GM19467 (cell line): ENCODE results near the gene GALNT10.

Source experiments
- ATAC-seq: cut with Tn5 transposase; IDR thresholded peaks from one replicate; pipeline ENCODE4 v1.9.1; 2021; ENCODE audit warnings: mild to moderate bottlenecking, moderate library complexity; ENCODE audit not compliant: unreplicated experiment

Gene GALNT10

DNA sequence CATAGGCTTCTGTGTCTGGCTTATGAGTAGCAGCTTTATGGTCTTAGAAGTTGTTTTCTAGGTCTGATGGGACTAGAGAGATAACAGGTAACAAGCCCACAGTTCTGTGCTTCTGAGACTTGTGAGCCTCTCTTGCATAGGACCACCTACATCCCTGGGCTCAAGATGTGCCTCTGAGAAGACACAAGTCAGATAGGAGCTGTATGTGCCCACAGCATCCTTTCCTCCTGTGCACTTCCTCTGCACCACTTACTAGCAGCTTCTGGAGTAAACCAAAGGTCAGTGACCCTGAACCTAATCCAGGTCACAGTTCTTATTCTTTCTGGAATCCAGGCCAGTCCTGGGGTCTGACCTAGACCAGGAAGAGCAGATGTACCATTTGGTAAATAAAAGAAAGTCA is 40.0 kb downstream of the GALNT10 start:
- ATAC-seq: no peak

DNA sequence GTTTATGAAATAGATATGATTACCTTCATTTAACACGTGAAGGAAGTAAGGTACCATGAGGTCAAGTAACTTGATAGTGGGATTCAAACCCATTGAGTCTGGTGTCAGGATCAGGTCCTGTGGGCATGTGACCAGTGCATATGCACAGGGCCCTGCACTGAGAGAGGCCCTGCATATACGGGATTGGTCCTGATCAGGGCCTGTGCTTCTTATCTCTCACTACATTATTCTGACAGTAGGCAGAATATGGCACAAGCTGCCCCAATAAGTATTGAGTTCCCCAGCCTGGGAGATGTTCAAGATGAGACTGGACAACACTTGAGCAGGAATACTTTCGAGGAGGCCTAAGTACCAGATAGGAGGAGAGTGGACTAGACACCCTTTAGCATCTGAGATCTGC is 44.0 kb downstream of the GALNT10 start:
- no peak for ATAC-seq

DNA sequence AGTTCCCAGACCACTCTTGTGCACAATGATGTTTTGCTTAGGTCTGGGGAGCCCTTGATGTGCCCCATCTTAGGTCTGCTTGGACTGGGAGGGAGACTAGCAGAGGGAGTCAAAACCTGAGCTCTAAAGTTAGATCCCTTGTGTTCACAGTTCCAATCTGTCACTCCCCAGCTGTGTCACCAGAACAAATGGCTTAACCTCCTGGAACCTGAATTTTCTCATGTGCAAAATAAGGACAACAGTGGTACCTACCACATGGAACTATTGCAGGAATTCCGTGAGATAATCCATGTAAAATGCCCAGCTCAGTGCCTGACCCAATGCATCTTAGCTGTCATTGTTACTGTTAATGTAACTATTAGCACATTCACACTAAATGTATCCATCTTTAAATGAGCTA is 45.5 kb downstream of the GALNT10 start:
- ATAC-seq: no peak

DNA sequence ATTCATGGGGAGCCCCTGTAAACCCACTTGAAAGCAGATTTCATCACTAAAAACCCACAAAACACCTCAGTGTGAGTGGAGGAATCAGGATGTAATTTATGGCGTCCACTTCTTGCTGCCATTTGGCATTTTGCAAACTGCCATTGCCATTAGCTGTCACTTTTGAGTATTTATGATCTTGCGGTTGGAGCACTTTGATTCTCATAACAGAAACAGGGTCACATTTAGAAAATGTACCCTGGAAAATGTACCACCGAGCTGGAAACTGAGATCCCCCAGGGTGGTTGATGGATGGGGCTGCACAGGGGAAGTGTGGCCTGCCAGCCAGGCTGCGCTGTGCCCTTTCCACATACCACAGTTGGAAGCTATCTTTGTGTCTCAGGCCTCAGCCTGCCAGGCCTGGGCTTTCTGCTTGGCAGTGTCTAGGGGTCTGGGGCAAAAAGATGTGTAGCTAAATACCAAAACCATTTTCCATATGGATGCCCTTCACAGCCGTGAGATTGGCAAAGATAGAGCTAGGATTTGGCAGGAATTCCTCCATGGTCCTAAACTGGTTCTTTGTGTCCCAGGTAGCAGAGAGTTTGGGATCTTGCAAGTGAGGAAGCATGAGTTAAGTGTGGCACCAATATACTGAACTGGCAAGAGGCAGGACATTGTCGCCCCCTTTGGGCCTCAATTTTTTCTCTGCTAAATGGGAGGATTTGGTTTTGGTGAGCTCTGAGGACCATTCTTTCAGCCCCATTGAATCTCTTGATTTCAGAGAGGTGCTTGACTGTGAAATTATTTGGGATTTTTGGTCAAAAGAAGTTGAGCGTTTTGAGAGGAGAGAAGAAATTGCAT is 46.2 kb downstream of the GALNT10 start:
- no peak for ATAC-seq

DNA sequence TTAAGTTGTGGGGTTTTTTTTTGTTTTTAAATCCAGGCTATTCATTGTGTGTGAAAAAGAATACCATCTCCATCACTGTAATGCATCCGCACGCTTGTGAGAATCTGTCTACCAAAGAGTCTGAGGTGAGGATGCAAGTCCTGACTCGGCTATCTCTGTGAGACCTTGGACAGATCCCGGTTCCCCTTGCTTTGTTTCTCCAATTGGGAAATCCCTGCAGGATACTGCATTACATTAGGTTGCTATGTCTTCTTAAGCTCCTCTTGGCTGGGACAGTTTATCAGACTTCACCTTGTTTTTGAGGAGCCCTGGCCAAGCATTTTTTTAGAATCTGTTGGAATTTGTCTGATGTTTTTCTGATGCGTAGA is 46.8 kb downstream of the GALNT10 start:
- no peak for ATAC-seq

DNA sequence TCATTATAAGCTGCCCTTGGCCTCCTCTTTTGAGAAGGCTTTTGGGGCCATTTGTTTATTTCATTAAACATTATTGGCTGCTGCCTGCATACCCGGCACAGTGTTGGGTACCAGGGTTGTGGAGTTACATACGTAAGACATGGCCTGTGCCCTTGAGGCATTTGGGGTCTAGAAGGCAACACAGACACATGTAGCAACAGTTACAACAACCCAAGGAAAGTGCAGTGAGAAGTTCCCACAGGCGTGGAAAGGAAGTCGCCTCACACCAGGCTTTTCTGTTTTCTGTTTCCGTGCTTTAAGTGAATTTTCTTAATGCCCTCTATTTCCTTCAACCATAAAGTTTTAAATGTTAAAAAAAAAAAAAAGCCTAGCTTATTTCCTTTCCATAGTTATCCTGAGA is 47.4 kb downstream of the GALNT10 start:
- ATAC-seq: no peak

DNA sequence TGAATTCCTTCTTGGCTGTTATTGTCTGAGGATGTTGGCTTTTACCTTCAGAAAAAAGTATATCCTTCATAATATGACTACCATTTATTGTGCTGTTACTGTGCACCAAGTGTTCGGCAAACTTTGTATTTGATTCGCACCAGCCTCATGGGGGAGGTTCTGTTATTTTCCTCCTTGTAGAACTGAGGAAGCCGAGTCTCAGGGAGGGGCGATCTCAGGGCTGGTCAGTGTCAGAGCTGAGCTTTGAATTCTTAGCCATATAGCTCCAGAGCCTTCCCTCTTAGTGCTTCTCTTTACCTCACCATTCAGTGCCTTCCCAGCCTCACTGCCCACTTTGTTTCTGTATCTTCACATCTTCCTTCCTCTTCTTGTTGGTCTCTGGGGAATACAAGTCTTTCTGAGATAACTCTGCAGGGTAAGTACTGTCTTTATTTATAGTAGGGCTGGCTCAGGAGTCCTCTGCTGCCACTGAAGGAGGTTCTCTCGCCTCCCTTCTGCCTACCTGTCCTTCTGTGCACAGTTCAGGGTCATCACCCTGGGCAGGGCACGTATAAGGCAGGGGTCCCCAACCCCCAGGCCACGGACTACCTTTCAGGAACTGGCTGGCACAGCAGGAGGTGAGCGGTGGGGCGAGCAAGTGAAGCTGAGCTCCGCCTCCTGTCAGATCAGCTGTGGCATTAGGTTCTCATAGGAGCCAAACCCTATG is 48.4 kb downstream of the GALNT10 start:
- ATAC-seq: peak; percentile 46

DNA sequence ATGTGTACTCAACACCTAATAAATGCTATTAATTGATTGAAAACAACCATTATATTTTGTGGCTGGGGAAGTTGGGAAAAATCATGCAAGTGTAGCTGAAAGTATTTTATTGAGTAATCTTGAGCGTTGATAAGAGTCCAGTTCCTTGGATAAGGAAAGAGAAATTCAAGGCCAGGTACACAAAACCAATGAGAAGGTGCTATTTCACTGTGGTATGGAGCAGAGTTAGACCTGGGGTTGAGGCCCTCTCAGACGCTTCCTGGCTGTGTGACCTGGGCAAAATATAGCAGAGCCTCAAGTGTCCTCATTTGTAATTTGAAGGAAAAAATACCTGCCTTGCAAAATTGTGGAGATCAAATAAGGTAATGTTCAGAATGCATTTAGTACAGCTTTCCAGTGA is 50.1 kb downstream of the GALNT10 start:
- ATAC-seq: no peak

DNA sequence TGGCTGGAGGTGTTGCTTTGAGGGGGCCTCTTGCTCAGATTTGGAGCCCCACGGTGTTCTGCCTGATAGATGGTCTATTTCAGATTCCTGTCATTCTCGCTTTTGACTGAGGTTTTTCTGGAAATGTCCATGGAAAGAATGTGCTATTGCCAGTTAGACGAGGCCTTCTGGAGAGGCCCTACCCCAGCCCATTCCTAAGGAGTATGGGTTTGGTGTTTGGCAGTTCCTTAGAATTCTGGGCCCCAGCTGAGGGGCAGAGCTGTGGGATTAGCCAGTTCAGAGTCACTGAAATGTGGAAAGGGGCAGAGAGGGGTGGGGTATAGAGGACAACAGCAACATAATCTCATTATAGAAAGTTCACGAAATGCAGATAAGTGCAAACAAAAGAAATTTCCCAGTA is 50.5 kb downstream of the GALNT10 start:
- ATAC-seq: no peak

DNA sequence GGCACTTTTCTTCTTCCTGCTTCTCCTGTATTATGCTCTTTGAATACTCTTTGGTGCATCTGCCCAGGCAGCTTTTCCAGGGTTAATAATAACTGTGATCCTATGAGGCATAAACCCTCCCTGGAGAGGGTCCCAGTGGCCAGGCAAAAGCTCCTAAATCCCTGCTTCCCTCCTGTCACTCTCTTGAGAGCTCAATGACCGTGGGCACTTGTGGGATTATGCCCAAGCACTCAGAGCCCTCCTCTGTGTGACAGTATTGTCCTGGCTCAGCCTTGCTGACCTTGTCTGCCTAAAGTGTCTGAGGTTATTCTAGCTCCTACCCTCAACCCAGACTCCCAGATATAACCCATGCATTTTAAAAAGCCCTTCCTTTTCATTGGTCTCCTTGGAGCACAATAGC is 51.9 kb downstream of the GALNT10 start:
- no peak for ATAC-seq

DNA sequence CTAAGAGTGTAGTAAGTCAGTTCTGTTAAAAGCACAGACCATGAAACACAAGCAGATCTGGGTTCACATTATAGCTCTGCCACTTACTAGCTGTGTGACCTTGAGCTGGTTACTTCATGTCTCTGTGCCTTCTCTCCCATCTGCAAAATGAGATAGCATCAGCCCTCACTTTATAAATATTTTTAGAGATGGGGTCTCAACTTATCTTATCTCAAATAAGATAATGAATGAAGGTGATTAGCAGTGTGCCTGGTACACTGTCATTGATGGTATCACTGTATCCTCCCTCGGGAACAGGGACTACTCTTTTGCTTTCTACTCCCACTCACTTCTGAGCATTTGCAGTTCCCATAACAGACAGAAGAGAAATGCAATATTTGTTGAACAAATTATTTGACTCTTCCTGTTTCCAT is 52.4 kb downstream of the GALNT10 start:
- ATAC-seq: no peak

DNA sequence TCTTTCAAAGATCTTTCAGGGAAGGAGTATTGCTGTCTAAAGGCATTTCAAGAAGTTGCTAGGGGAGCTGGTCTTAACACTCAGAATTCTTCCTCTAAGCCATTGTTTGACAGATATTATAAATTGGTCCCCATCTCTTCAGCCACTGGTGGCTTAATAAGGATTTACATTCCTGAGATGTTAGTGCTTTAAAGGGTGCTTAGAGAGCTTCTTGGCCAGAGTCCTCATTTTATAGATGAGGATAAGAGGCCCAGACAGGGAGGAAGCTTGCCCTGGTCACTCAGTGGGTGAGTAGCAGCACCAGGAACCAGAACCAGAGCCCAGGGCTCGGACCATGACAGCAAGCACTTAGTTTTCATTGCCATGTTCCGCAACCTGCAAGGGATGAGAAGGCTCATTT is 53.2 kb downstream of the GALNT10 start:
- no peak for ATAC-seq

DNA sequence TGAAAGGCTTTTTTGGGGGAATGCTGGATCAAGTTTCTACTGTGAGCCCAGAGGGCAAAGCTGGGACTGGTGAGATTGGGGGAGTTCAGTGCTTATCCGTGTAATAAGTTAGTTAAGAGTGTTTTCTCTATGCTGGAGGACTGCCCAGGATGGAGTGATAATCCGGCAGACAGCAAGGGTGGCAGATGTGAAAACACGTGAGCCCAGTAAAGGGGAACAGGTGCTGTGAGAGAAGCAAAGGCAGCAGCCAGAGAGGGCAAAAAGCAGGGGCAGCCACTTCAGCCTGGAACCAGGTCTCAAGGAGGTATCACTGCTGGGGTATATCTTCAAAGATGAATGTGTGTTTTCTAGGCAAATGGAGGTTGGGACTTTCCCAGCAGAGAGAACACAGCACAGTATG is 53.9 kb downstream of the GALNT10 start:
- ATAC-seq: no peak

DNA sequence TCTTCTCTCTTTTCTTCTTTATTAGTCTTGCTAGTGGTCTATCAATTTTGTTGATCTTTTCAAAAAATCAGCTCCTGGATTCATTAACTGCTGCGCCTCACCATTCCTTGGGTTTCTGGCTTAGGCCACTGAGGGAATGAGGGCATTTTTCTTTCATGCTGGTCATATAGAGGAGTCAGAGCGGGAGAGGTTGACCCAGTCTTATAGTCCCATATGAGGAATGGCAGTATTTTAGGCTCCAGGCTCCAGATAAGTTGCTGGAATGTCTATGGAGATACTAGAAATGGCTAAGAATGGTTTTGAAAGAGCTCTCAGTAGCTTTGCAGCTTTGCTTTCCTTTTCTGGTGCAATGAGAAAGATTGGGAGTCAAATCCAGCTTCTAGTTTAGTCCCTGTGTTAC is 58.2 kb downstream of the GALNT10 start:
- ATAC-seq: no peak

DNA sequence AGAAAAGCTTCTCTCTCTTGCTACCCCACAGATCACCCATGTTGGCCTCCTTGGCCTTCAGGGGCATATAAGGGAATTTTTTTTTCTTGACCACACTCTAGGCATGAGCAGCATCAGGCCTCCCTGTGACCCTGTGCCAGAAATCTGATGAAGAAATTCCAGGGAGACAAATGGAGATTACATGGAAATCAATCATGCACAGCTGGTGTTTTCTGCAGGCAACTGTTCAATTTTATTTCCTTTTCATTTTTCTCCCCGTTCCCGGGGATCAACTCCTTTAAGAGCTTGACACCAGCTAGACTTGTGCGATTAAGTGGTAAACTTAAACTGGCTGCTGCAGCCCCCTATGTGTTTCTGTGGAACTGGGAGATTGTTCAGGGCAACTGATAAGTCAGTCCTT is 59.3 kb downstream of the GALNT10 start:
- ATAC-seq: no peak

DNA sequence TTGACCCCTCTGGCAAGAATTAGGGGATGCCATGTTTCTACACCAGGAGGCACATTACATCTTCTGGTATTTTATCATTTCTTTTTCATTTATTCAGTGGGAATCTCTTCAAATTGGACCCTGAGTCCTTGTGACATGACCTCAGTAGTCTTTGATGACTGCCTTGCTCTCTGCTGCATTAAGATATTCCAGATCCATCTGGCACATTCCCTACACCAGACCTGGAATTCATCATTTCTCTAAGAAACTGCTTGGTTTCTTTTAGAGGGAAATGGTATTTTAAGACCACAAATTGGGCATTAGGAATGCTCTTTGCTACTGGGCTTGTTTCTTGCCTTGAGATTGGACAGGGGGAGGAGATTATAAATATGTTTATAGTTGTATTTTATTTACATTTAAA is 61.0 kb downstream of the GALNT10 start:
- no peak for ATAC-seq

DNA sequence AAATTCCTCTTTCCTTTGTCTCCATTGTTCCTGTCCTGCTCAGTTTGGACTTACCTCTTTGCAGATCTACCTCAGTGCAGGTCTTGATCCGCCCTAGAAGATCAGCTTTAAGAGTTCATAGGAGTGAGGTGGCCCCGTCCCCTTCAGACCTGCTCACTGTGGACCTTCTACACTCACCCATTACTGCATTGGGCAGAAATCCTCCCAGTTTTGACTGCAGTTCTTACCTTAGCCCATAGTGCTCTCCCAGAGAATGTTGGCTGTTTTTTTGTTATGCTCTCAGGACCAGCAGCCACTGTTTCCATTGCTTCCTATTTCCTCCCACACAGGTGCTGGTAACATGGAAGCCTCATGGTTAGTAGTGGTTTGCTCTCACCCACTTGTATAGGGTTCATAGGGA is 63.3 kb downstream of the GALNT10 start:
- no peak for ATAC-seq

DNA sequence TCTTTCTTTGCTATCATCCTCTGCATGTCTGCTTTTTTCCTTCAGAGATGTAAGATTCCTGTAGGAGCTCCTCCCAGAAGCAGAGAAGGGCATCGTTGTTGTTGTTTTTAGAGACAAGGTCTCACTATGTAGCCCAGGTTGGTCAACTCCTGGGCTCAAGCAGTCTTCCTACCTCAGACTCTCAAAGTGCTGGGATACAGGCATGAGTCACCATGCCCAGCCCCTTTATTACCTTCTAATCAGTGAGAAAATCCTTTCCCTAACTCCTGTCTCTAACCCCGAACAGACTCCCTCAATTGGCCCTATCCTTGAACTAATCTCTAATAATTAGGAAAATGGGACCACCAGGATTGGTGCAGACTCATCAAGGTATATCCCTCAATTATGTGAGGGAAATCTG is 64.4 kb downstream of the GALNT10 start:
- no peak for ATAC-seq

DNA sequence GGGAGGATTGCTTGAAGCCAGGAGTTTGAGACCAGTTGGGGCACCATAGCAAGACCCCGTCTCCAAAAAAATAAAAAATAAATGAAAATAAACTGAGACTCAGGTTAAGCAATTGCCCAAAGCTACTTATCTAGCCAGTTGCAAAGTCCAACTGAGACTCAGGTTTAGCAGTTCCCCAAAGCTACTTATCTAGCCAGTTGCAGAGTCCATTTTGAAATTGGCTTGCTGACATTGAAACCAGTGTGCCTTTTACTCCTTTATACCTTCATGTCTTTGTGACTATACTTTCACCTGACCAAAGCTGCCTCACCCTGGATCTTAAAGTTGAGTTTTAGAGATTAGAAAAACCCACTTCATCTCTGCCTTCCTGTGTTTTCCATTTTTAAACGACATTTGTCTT is 66.5 kb downstream of the GALNT10 start:
- no peak for ATAC-seq

DNA sequence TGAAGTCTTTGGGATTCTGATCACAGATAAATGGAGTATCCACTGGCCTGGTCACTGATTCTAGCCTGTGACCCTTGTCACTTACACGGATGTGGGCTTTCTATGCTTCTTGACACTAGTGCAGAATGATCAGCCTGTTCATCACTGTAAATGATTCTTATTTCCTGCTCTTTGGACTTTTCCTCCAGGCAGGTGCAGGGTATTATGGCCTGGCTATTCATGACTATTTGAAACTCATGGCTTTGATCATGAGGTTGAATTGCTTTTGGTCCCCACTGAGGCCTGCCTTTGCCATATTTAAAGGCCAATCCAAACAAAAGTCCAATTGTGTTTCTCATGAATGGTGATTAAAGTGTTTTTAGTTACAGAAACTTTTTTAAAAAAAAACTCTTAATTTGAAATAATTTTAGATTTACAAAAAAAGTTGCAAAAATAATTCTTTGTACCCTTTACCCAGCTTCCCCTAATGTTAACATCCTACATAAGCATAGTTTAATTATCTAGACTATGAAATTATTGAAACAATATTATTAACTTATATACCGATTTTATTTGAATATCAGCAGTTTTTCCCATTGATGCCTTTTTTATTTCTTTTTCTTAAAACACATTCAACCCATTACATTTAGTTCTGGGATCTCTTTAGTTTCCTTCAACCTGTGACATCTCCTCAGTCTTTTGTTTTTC is 68.1 kb downstream of the GALNT10 start:
- no peak for ATAC-seq

DNA sequence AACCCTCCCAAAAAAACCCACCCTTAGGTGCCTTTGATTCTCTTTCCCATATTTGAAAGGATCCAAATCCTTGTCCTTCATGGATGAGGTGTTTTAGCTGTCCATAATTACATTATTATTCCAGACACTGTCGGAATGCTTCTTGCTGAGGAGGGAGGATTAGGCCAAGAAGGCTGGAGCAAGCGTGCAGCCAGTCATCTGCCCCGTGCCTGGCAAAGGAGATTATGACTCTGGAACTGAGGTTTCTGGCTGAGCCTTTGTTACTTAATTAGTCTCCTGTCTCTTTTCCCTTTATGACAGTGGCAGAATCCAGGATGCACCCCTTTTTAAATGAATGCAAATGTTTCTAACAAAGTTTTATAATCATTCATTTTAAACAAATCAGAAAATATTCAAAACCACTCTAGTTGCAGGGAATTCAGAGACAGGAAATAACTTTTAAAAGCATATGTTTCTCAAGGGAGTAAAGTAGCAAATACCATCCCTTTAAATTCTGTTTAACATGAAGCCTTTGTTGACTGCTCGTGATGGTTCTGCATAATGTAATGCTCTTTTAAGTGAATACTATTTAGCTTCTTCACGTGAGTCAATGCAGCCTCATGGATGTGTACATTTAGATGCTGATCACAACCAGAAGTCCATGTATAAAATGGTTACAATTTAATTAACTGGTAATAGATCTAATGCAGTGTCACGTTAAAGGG is 69.8 kb downstream of the GALNT10 start:
- no peak for ATAC-seq
